PC-9 (cell line): Measurements from ENCODE around the gene GALNT5. TPM values are rescaled to one million over a fixed set of nuclear protein-coding genes. Genes with fewer than 3 reads are reported as not detected.

Experiments used
- BruUV-seq: library from RNA; stranded (reverse); fragments of 400-500 nt; replicated peaks from 2 replicates; lab custom pipeline; 2021; lab: Mats Ljungman, UMichigan
- CTCF ChIA-PET: fragments of 300-600 bp; sonication (Branson Sonifier 250); formaldehyde crosslinking; loops from one replicate; lab custom pipeline; 2022; ENCODE audit warnings: antibody characterized with exemption; lab: Charles Lee
- POLR2A ChIA-PET: fragments of 300-600 bp; sonication (Branson Sonifier 250); formaldehyde crosslinking; loops from one replicate; lab custom pipeline; 2022; ENCODE audit warnings: antibody characterized with exemption; ENCODE audit not compliant: unreplicated experiment; lab: Charles Lee
- DNase-seq, 2 experiments: peaks; one replicate each; pipeline versions ENCODE4 v3.0.0 to v3.0.0-alpha.2; 2015 to 2022; ENCODE audit warnings: mixed read lengths in 1 of 2
- H2AFZ ChIP-seq: fragments of 200-600 bp; sonication (generic); 2 replicates; pipeline ENCODE4 v1.8.1; 2017; ENCODE audit warnings: antibody characterized with exemption
- H3F3A ChIP-seq: fragments of 200-600 bp; sonication (generic); 2 replicates; pipeline ENCODE4 v1.8.1; 2017; ENCODE audit warnings: antibody characterized with exemption, mild to moderate bottlenecking, low read depth; ENCODE audit not compliant: insufficient read depth
- H3K27ac ChIP-seq: fragments of 200-600 bp; sonication (generic); 2 replicates; pipeline ENCODE4 v1.6.1; 2016; ENCODE audit warnings: mixed run types
- H3K27me3 ChIP-seq: fragments of 200-600 bp; sonication (generic); 2 replicates; pipeline ENCODE4 v1.6.1; 2016; ENCODE audit warnings: low read depth, mixed run types; ENCODE audit not compliant: insufficient read depth
- H3K36me3 ChIP-seq: fragments of 200-600 bp; sonication (generic); 2 replicates; pipeline ENCODE4 v1.6.1; 2016; ENCODE audit warnings: low read depth, mixed run types
- H3K4me1 ChIP-seq: fragments of 200-600 bp; sonication (generic); replicated peaks from 2 replicates; pipeline ENCODE4 v1.6.1; 2016; ENCODE audit warnings: mixed run types; ENCODE audit not compliant: insufficient read depth
- H3K4me2 ChIP-seq: fragments of 200-600 bp; sonication (generic); 2 replicates; pipeline ENCODE4 v1.6.1; 2017; ENCODE audit warnings: mixed run types
- H3K4me3 ChIP-seq: fragments of 200-600 bp; sonication (generic); 2 replicates; pipeline ENCODE4 v1.6.1; 2016; ENCODE audit warnings: mixed run types
- H3K79me2 ChIP-seq: fragments of 200-600 bp; sonication (generic); 2 replicates; pipeline ENCODE4 v1.6.1; 2017; ENCODE audit warnings: low read depth, mixed run types
- H3K9me2 ChIP-seq: fragments of 200-600 bp; sonication (generic); 2 replicates; pipeline ENCODE4 v1.8.1; 2017; ENCODE audit warnings: mild to moderate bottlenecking; ENCODE audit not compliant: insufficient read depth
- H3K9me3 ChIP-seq: fragments of 200-600 bp; sonication (generic); 2 replicates; pipeline ENCODE4 v1.8.1; 2016; ENCODE audit warnings: low read depth; ENCODE audit not compliant: insufficient read depth
- H4K20me1 ChIP-seq: fragments of 200-600 bp; sonication (generic); 2 replicates; pipeline ENCODE4 v1.8.1; 2017; ENCODE audit not compliant: insufficient read depth
- CTCF ChIP-seq: fragments of 200-600 bp; sonication (generic); conservative IDR thresholded peaks from 2 replicates; pipeline ENCODE4 v1.6.1; 2017; ENCODE audit warnings: mixed run types, antibody characterized with exemption, mild to moderate bottlenecking, moderate library complexity
- EZH2 ChIP-seq: fragments of 200-600 bp; sonication (generic); IDR thresholded peaks from 2 replicates; pipeline ENCODE4 v1.8.0; 2017; ENCODE audit warnings: antibody characterized with exemption, low read depth
- intact Hi-C: fragments of 100-400 bp; cut with micrococcal nuclease; formaldehyde crosslinking; loops from one replicate; pipeline ENCODE4 v1.10.0; 2022; ENCODE audit not compliant: unreplicated experiment
- total RNA-seq: library from RNA; stranded (reverse); gene quantifications from 2 replicates; pipeline ENCODE4 v1.2.3, GENCODE V29; 2021

Gene GALNT5
- total RNA-seq, 1 experiment from 2014 or later = 1.9 TPM

GRCh38 chr2:157324331-157324843, 66.9 kb downstream of the GALNT5 start:
- Histone ChIP-seq H2AFZ (no peak overlapping the region), H3K4me3 (no peak overlapping the region), H3F3A (no peaks in the 10 kb centered on the region), H3K27ac (no peak overlapping the region), H3K4me1 (no peaks in the 10 kb centered on the region), H3K9me3 (no peaks in the 10 kb centered on the region), H4K20me1 (no peaks in the 10 kb centered on the region), H3K4me2 (no peak overlapping the region), H3K27me3 (no peaks in the 10 kb centered on the region), H3K9me2 (no peaks in the 10 kb centered on the region), H3K79me2 (no peaks in the 10 kb centered on the region), H3K36me3 (no peaks in the 10 kb centered on the region)
- no TSS peak for BruUV-seq
- no peak for TF ChIP-seq CTCF
- TF ChIP-seq EZH2 = no peak
- intact Hi-C loops = no loop called here
- ChIA-PET CTCF (no interaction called here), POLR2A (no interaction called here)
- no peak for DNase-seq

- no peaks in the 10 kb centered on the region for H3F3A ChIP-seq
- no peaks in the 10 kb centered on the region for H3K9me3 ChIP-seq
- no peaks in the 10 kb centered on the region for H3K4me1 ChIP-seq
- no peak within 1 kb of the TSS for H3K27ac ChIP-seq
- H3K4me2 ChIP-seq = no peak within 1 kb of the TSS
- H4K20me1 ChIP-seq = no peaks in the 10 kb centered on the region
- no TSS peak for BruUV-seq
- no peak within 1 kb of the TSS for H2AFZ ChIP-seq
- no peaks in the 10 kb centered on the region for H3K27me3 ChIP-seq
- no peaks in the 10 kb centered on the region for H3K9me2 ChIP-seq
- no peak within 1 kb of the TSS for H3K4me3 ChIP-seq
- TF ChIP-seq EZH2 = no peak
- TF ChIP-seq CTCF = no peak
- no peaks in the 10 kb centered on the region for H3K79me2 ChIP-seq
- H3K36me3 ChIP-seq = no peaks in the 10 kb centered on the region
- intact Hi-C loops = no loop called here
- no peak for DNase-seq
- CTCF ChIA-PET = no interaction called here
- POLR2A ChIA-PET = interaction anchor here (0.7 kb wide), 1 partner anchor 843 kb away, joined by 5 read pairs; no protein-coding TSS in a partner anchor
Observed at GRCh38 chr2:157325786-157326185, 68.3 kb downstream of the GALNT5 start, which contains the start of gene ERMN. Gene ERMN, minus strand, starts transcription at chr2:157325824. Its CDS starts 182 bp downstream, at chr2:157325642.

GRCh38 chr2:157326698-157327097, 69.2 kb downstream of the GALNT5 start:
- H3K36me3 ChIP-seq = no peaks in the 10 kb centered on the region
- DNase-seq = no peak
- H3F3A ChIP-seq = no peaks in the 10 kb centered on the region
- no peaks in the 10 kb centered on the region for H3K4me1 ChIP-seq
- BruUV-seq = no TSS peak
- ChIA-PET CTCF (no interaction called here), POLR2A (no interaction called here)
- no peaks in the 10 kb centered on the region for H4K20me1 ChIP-seq
- TF ChIP-seq EZH2 = no peak
- TF ChIP-seq CTCF = no peak
- H3K27me3 ChIP-seq = no peaks in the 10 kb centered on the region
- H2AFZ ChIP-seq = no peak overlapping the region
- H3K79me2 ChIP-seq = no peaks in the 10 kb centered on the region
- H3K9me2 ChIP-seq = no peaks in the 10 kb centered on the region
- no peak overlapping the region for H3K27ac ChIP-seq
- H3K4me2 ChIP-seq = no peak overlapping the region
- intact Hi-C loops = no loop called here
- H3K9me3 ChIP-seq = no peaks in the 10 kb centered on the region
- no peak overlapping the region for H3K4me3 ChIP-seq
